AG09309 (cell line): ENCODE measurements around the gene ELF3.
A peak's percentile ranks its signal among the peaks of the same experiment; 100 is the strongest.
"Not testable (repeated sequence)": the region's sequence is repeated elsewhere in the genome, so short reads cannot be mapped to it uniquely, and the experiment has no call there.

ENCODE experiments used
- DNase-seq: peaks from one replicate; pipeline ENCODE4 v3.0.0-alpha.2; 2010; ENCODE audit warnings: low read depth
- H3K4me3 ChIP-seq: 2 replicates; pipeline ENCODE4 v1.5.1; 2011; ENCODE audit warnings: mild to moderate bottlenecking, low read depth, low read length, moderate library complexity; ENCODE audit not compliant: control insufficient read depth
- CTCF ChIP-seq: IDR thresholded peaks from 2 replicates; pipeline ENCODE4 v1.5.1; 2011; ENCODE audit warnings: mild to moderate bottlenecking, low read depth, low read length, inconsistent platforms; ENCODE audit not compliant: insufficient read depth, control insufficient read depth; ENCODE audit errors: missing control alignments

ELF3 gene

GRCh38 chr1:202010180-202011015, at the start of gene ELF3:
Gene ELF3 (plus strand): TSS chr1:202010587. CDS start chr1:202011137, 550 bp downstream.
- no peak within 1 kb of the TSS for H3K4me3 ChIP-seq
- no peak for TF ChIP-seq CTCF
- no peak for DNase-seq

- not testable (repeated sequence) for DNase-seq, H3K4me3 ChIP-seq
These were observed 48.0 kb upstream of the ELF3 start for GRCh38 chr1:201962382-201962781.

- H3K4me3 ChIP-seq, result no peak overlapping the region
- TF ChIP-seq CTCF, result no peak
- peak; percentile 73 for DNase-seq
These were observed 46.1 kb upstream of the ELF3 start for GRCh38 chr1:201964261-201964660.

- no peak for TF ChIP-seq CTCF
- no peak for DNase-seq
- no peak overlapping the region for H3K4me3 ChIP-seq
These were observed 44.2 kb upstream of the ELF3 start for GRCh38 chr1:201966171-201966570.

- TF ChIP-seq CTCF, result no peak
- no peak overlapping the region for H3K4me3 ChIP-seq
- no peak for DNase-seq
These were observed 42.0 kb upstream of the ELF3 start for GRCh38 chr1:201968202-201968925.

- no peak for DNase-seq
- H3K4me3 ChIP-seq, result no peak overlapping the region
- TF ChIP-seq CTCF, result no peak
These were observed 39.8 kb upstream of the ELF3 start for GRCh38 chr1:201970334-201971159.
